PC-9 (cell line): Measurements from ENCODE around the gene TRPM5.

Experiments used
- CTCF ChIP-seq: fragments of 200-600 bp; sonication (generic); conservative IDR thresholded peaks from 2 replicates; pipeline ENCODE4 v1.6.1; 2017; ENCODE audit warnings: mixed run types, antibody characterized with exemption, mild to moderate bottlenecking, moderate library complexity
- EZH2 ChIP-seq: fragments of 200-600 bp; sonication (generic); IDR thresholded peaks from 2 replicates; pipeline ENCODE4 v1.8.0; 2017; ENCODE audit warnings: antibody characterized with exemption, low read depth

- TF ChIP-seq CTCF: no peak
- TF ChIP-seq EZH2: no peak
Observed at GRCh38 chr11:2421226-2421994, 22.9 kb downstream of the TRPM5 start.
